ENCODE measurements around the gene STIP1.

- TF ChIP-seq CTCF (IDR thresholded peaks at IDR 0.05) (no peak), POLR2A (IDR thresholded peaks at IDR 0.05) (no peak)
Observed at GRCh38 chr11:64231546-64231945, 45.6 kb downstream of the STIP1 start.

All from tibial nerve (tissue), 3 donors.